Neuronal stem cell (in vitro differentiated cells): Measurements from ENCODE around the gene DHRS1.

Experiments used
- DNase-seq: peaks from one replicate; pipeline ENCODE4 v3.0.0-alpha.2; 2013; ENCODE audit warnings: low spot score
- H2AFZ ChIP-seq: one replicate; pipeline ENCODE4 v1.6.1; 2013; ENCODE audit warnings: mild to moderate bottlenecking, low read length, inconsistent platforms
- H2AK5ac ChIP-seq: 2 replicates; pipeline ENCODE4 v1.6.1; 2013; ENCODE audit warnings: low read depth, mild to moderate bottlenecking, inconsistent platforms, low read length, moderate library complexity, mixed read lengths
- H2BK120ac ChIP-seq: 2 replicates; pipeline ENCODE4 v1.6.1; 2013; ENCODE audit warnings: low read depth, mild to moderate bottlenecking, inconsistent platforms, low read length, moderate library complexity, mixed read lengths
- H2BK12ac ChIP-seq: one replicate; pipeline ENCODE4 v1.6.1; 2013; ENCODE audit warnings: low read length, inconsistent platforms
- H2BK15ac ChIP-seq: 2 replicates; pipeline ENCODE4 v1.6.1; 2013; ENCODE audit warnings: mild to moderate bottlenecking, low read length, inconsistent platforms, mixed read lengths
- H2BK5ac ChIP-seq: one replicate; pipeline ENCODE4 v1.6.1; 2013; ENCODE audit warnings: inconsistent platforms, mild to moderate bottlenecking, low read length, moderate library complexity
- H3K14ac ChIP-seq: one replicate; pipeline ENCODE4 v1.6.1; 2013; ENCODE audit warnings: low read length, inconsistent platforms
- H3K18ac ChIP-seq: 2 replicates; pipeline ENCODE4 v1.6.1; 2013; ENCODE audit warnings: low read length, inconsistent platforms
- H3K23ac ChIP-seq: 2 replicates; pipeline ENCODE4 v1.6.1; 2013; ENCODE audit warnings: low read depth, mild to moderate bottlenecking, mixed read lengths, low read length, inconsistent platforms; ENCODE audit not compliant: poor library complexity
- H3K27ac ChIP-seq: replicated peaks from 3 replicates; pipeline ENCODE4 v1.5.1; 2013; ENCODE audit warnings: low read length, inconsistent platforms
- H3K27me3 ChIP-seq, 3 experiments: 2 replicates each; pipeline ENCODE4 v1.6.1; 2013; ENCODE audit warnings: low read length in 3 of 3, mild to moderate bottlenecking in 2 of 3, inconsistent platforms in 1 of 3, low read depth in 1 of 3, mixed read lengths in 1 of 3, moderate library complexity in 1 of 3; ENCODE audit not compliant: control insufficient read depth in 3 of 3, insufficient read depth in 3 of 3
- H3K36me3 ChIP-seq, 2 donors: replicated peaks in 1 of 2; 2 replicates each; pipeline ENCODE4 v1.6.1; 2013; ENCODE audit warnings: low read length in 2 of 2; ENCODE audit not compliant: control insufficient read depth in 2 of 2, insufficient read depth in 2 of 2
- H3K4ac ChIP-seq: 2 replicates; pipeline ENCODE4 v1.6.1; 2013; ENCODE audit warnings: inconsistent platforms, mild to moderate bottlenecking, low read length, moderate library complexity
- H3K4me1 ChIP-seq, 2 donors: 1 replicate in 1 of 2; 2 replicates in 1 of 2; pipeline ENCODE4 v1.6.1; 2013; ENCODE audit warnings: low read length in 2 of 2, low read depth in 1 of 2; ENCODE audit not compliant: control insufficient read depth in 2 of 2, insufficient read depth in 1 of 2
- H3K4me2 ChIP-seq: one replicate; pipeline ENCODE4 v1.6.1; 2013; ENCODE audit warnings: mild to moderate bottlenecking, low read length, inconsistent platforms; ENCODE audit not compliant: insufficient read depth, poor library complexity, severe bottlenecking
- H3K4me3 ChIP-seq, 2 donors: 2 replicates each; pipeline ENCODE4 v1.5.1; 2013; ENCODE audit warnings: low read length in 2 of 2, mild to moderate bottlenecking in 2 of 2, inconsistent platforms in 1 of 2, moderate library complexity in 1 of 2
- H3K79me1 ChIP-seq: one replicate; pipeline ENCODE4 v1.6.1; 2013; ENCODE audit warnings: low read depth, mild to moderate bottlenecking, inconsistent platforms, low read length, moderate library complexity
- H3K9ac ChIP-seq: one replicate; pipeline ENCODE4 v1.6.1; 2013; ENCODE audit warnings: mild to moderate bottlenecking, low read depth, low read length, inconsistent platforms; ENCODE audit not compliant: poor library complexity
- H3K9me3 ChIP-seq, 2 donors: replicated peaks in 1 of 2; 2 replicates each; pipeline versions ENCODE3 to v1.6.1; 2013; ENCODE audit warnings: low read length in 2 of 2, mild to moderate bottlenecking in 2 of 2, inconsistent platforms in 1 of 2, low read depth in 1 of 2, mixed read lengths in 1 of 2, moderate library complexity in 1 of 2; ENCODE audit not compliant: control insufficient read depth in 2 of 2, insufficient read depth in 1 of 2
- H4K8ac ChIP-seq: one replicate; pipeline ENCODE4 v1.6.1; 2013; ENCODE audit warnings: low read depth, mild to moderate bottlenecking, inconsistent platforms, low read length, moderate library complexity
- H4K91ac ChIP-seq: one replicate; pipeline ENCODE4 v1.6.1; 2013; ENCODE audit warnings: low read length, low read depth, mild to moderate bottlenecking, inconsistent platforms; ENCODE audit not compliant: poor library complexity
- WGBS, 2 donors: extraction: QIAGEN DNeasy Blood & Tissue Kit; methylation state at CpG; one replicate each; pipeline ENCODE4 v1.1.7; 2013; ENCODE audit warnings: missing lambda C conversion rate in 2 of 2, mixed read lengths in 1 of 2; ENCODE audit not compliant: insufficient read length in 2 of 2, insufficient replicate concordance in 1 of 2; ENCODE audit errors: extremely low coverage in 2 of 2; 5-methylcytosine and 5-hydroxymethylcytosine counted together

DHRS1 gene

DNA sequence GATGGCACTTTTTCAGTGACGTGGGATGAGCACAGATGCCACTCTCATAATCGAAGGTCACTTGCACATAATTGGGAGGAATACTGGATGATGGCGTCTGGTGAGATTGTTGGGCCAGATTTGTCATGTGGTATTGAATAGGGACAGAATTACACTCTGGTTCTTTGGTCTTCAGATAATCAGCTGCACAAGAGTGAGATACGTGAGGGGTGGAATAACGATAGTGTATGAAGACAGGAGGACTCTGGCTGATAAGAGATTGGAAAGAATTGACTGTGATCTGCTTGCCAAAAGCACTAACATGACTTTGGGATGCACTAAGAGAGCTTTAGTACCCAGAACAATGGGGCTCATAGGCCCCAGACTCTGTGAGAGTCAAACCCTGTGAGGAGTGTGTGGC lies 21.2 kb downstream of the DHRS1 start:
- Histone ChIP-seq H4K91ac (no peak overlapping the region), H2BK5ac (no peak overlapping the region), H2AK5ac (no peak overlapping the region), H3K23ac (no peak overlapping the region), H2BK12ac (no peak overlapping the region), H3K4ac (no peak overlapping the region), H2BK120ac (no peak overlapping the region), H3K4me3 (no peak overlapping the region), H2BK15ac (no peak overlapping the region), H3K14ac (no peak overlapping the region), H3K9me3 (no peaks in the 10 kb centered on the region), H3K18ac (no peak overlapping the region), H3K4me2 (no peak overlapping the region), H3K36me3 (no peaks in the 10 kb centered on the region), H3K27ac (no peak overlapping the region), H3K9ac (no peak overlapping the region), H3K4me1 (no peaks in the 10 kb centered on the region), H3K79me1 (no peaks in the 10 kb centered on the region), H3K27me3 (no peaks in the 10 kb centered on the region), H4K8ac (no peak overlapping the region), H2AFZ (no peak overlapping the region)
- WGBS, 2 donors: no CpG with 5 or more reads among the region's 5 CpGs
- no peak for DNase-seq

DNA sequence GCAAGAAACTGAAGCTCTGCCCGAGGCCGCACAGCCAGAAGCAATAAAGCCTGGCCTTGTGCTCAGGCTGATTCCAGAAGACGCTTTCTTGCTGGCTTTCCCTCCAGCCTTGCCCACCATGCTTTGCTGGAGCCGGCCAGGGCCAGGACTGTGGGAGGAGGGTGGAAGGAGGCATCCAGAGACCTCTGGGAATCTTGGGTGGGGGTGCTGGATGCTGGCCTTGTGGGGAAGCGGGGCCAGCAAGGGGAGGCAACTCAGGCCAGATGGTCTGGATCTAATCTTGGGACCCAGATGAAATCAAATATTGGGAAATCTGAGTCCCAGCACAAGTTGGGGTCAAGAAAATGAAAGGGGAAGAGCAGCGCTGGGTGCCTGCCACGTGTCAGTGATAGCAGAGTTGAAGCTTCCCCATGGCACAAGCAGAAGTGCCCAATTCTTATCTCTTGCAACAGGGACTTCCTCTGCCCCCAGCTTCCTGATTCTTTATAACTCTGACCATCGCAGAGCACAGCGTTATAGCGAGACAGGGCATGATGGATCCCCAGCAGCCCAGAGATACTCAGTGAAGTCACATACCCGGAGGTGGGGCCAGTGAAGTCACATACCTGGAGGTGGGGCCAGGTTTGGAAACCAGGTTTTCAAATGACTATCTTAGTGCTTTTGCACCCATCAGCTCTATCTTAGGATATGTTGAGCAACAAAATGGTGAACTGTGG lies 21.8 kb downstream of the DHRS1 start:
- Histone ChIP-seq H3K4me2 (no peak overlapping the region), H3K36me3 (peaks cover 0 to under 1% of the 10 kb centered on the region in 2 donors), H3K4me1 (no peaks in the 10 kb centered on the region), H3K4me3 (no peak overlapping the region), H3K23ac (no peak overlapping the region), H3K9ac (no peak overlapping the region), H3K14ac (no peak overlapping the region), H2BK5ac (no peak overlapping the region), H4K91ac (no peak overlapping the region), H3K4ac (no peak overlapping the region), H2BK12ac (no peak overlapping the region), H2BK15ac (no peak overlapping the region), H3K18ac (no peak overlapping the region), H3K27me3 (no peaks in the 10 kb centered on the region), H2BK120ac (no peak overlapping the region), H3K27ac (no peak overlapping the region), H3K79me1 (no peaks in the 10 kb centered on the region), H4K8ac (no peak overlapping the region), H2AFZ (no peak overlapping the region), H3K9me3 (no peaks in the 10 kb centered on the region), H2AK5ac (no peak overlapping the region)
- no peak for DNase-seq
- no CpG with 5 or more reads among the region's 11 CpGs for WGBS, 2 donors

DNA sequence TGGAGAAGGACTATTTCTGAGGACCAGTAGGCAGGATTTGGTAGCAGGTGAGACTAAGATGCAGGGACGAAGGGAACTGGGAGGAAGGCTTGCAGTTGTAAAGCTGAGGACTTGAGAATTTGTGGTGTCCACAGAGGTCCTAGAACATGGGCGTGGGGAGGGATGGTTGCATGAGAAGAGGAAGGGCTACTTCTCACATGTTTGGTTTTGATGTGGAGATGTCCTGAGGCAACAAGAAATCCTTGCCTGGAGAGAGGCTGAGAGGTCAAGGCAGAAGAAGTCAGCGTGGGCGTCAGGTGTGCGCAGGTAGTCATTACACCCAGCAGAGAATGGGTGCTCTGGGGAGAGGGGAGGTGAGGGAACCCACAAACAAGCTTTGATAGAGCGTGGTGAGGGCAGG lies 22.5 kb downstream of the DHRS1 start:
- no CpG with 5 or more reads among the region's 6 CpGs for WGBS, 2 donors
- no peak for DNase-seq
- no peak overlapping the region for H4K91ac ChIP-seq
- H3K18ac ChIP-seq: no peak overlapping the region
- peaks cover 0 to 2% of the 10 kb centered on the region in 2 donors for H3K4me1 ChIP-seq
- no peak overlapping the region for H2BK5ac ChIP-seq
- H4K8ac ChIP-seq: no peak overlapping the region
- H3K4ac ChIP-seq: no peak overlapping the region
- H3K27me3 ChIP-seq: no peaks in the 10 kb centered on the region
- no peak overlapping the region for H2BK120ac ChIP-seq
- no peak overlapping the region for H3K9ac ChIP-seq
- no peak overlapping the region for H2AFZ ChIP-seq
- peaks cover 0 to 4% of the 10 kb centered on the region in 2 donors for H3K36me3 ChIP-seq
- H3K27ac ChIP-seq: no peak overlapping the region
- peak overlapping the region in 1 of 2 donors; percentile 58 for H3K4me3 ChIP-seq
- no peak overlapping the region for H3K14ac ChIP-seq
- H3K79me1 ChIP-seq: no peaks in the 10 kb centered on the region
- no peak overlapping the region for H2BK15ac ChIP-seq
- no peak overlapping the region for H2BK12ac ChIP-seq
- H3K9me3 ChIP-seq: no peaks in the 10 kb centered on the region
- no peak overlapping the region for H2AK5ac ChIP-seq
- H3K23ac ChIP-seq: no peak overlapping the region
- no peak overlapping the region for H3K4me2 ChIP-seq

DNA sequence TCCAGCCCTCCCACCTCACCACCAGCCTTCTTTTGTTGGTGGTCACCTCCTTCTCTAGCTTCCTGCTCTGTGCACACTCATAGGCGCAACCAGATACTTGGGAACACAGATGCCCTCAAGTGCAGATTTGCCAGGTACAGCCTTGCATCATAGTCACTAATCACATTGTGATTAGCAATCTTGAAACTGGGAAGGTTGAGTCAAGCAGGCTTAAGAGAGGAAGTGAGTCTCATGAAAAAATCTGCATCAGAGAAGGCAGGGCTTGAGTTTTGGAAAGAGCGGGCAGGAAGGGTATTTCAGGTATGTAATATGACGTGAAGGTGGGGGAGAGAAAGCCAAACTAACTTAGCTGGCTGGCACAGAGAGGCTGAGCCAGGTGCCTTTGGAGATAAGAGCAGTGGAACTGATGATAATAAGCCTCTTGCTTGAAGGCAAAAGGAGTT lies 25.5 kb downstream of the DHRS1 start:
- no CpG with 5 or more reads among the region's 3 CpGs for WGBS, 2 donors
- H3K4me1 ChIP-seq: peaks cover 4 to 6% of the 10 kb centered on the region in 2 donors
- no peak overlapping the region for H3K4me3 ChIP-seq
- no peak overlapping the region for H2AK5ac ChIP-seq
- no peak overlapping the region for H3K4ac ChIP-seq
- no peak overlapping the region for H3K9ac ChIP-seq
- DNase-seq: no peak
- no peaks in the 10 kb centered on the region for H3K79me1 ChIP-seq
- H4K91ac ChIP-seq: no peak overlapping the region
- no peak overlapping the region for H2BK15ac ChIP-seq
- no peak overlapping the region for H3K14ac ChIP-seq
- no peak overlapping the region for H4K8ac ChIP-seq
- H3K9me3 ChIP-seq: peaks cover 0 to 1% of the 10 kb centered on the region in 2 donors
- H3K23ac ChIP-seq: no peak overlapping the region
- H2BK5ac ChIP-seq: no peak overlapping the region
- H3K4me2 ChIP-seq: no peak overlapping the region
- no peak overlapping the region for H2AFZ ChIP-seq
- H3K18ac ChIP-seq: no peak overlapping the region
- peaks cover 0 to 4% of the 10 kb centered on the region in 2 donors for H3K36me3 ChIP-seq
- H3K27me3 ChIP-seq: no peaks in the 10 kb centered on the region
- H3K27ac ChIP-seq: no peak overlapping the region
- H2BK12ac ChIP-seq: no peak overlapping the region
- H2BK120ac ChIP-seq: no peak overlapping the region
